ENCODE measurements around the gene OR5B2.
"Not testable (repeated sequence)": the region's sequence is repeated elsewhere in the genome, so short reads cannot be mapped to it uniquely, and the experiment has no call there.

OR5B2 gene

DNA sequence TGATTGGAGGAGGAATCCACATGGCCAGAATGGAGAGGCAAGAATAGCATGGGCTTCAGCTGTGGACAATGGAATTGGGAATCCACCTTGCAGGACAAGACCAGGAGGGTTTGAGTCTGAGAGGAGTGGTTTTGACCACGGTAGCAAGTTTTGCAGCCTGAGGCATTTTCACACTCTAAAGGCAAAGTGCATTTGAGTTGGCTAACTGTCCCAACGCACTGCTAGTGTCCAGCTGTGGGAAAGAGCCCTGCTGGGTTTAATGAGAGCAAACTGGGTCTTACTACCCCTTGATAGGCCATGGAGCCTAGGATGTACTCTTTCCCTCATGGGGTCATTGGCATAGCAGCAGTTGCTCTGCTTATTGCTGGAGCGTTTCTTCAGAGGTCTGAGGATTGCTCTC, at the start of gene OR5B2:
OR5B2 (minus strand) TSS at position 101 of the 400 bp plus-strand sequence. CDS start 4,860 bp downstream, outside the sequence.
- no peak for DNase-seq

DNA sequence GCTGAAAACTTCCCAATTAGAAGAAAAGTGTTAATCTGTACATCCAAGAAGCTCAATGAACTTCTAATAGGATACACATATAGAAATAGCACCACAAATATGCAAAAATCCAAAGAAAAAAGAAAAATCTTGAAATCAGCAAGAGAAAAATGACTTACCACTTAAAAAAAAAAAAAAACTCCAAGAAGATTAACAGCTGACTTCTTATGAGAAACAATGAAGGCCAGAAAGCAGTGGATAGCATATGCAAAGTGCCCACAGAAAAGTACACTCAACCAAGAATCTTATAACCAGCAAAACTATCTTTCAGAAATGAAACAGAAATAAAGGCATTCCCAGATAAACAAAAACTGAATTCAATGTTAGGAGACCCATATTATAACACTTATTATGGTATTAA, 44.0 kb upstream of the OR5B2 start:
- no peak for DNase-seq

DNA sequence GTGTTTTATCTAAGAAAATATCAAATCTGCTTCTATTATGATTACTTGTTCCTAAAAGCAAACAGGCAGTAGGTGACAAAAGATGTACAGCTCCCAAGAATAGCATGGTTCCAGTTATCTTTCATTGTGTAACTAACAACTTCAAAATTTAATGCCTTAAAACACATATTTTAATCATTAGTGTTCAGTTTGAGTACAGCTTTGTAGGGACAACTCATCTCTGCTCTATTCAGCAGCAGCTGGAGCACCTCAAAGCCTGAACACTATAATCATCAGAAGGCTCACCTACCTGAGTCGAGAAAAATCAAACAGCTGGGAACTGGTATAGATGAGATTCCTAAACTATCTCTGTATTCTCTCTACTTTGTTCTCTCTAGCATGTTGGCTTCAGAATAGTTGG, 38.4 kb upstream of the OR5B2 start:
- no peak for DNase-seq

DNA sequence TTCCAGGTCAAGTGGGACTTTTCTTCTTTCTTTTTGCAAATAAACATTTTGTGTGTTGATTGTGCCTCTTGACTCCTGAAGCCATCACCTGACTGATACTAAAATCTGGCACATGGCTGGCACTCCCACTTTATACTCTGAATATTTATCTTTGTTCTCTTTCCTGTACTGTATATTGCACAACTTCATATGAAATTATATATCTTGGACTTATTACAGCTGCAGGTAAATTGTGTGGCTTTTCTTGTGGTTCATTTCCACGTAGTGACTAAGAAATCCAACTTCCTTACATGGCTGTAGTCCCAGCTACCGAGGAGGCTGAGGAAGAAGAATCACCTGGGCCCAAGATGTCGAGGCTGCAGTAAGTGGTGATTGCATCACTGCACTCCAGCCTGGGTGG, 37.8 kb upstream of the OR5B2 start:
- no peak for DNase-seq

DNA sequence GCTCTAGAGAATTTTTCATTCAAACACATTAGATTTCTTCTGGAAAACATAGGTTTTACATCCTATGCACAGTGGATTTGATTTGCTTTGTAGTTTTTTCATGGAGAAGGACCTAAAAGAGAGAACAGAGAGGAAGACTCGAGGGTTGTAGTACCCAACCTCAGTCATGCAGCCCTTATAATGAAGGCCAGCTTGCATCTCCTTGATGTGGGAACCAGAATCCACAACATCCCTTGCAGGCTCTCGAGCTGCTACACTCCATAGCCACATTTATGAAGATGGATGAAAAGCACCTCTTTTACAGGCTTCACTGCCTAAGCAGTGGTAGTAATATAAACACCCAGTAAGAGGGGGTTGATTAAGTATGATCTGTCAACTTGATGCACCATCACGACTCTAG, 23.7 kb upstream of the OR5B2 start:
- DNase-seq, result no peak

- DNase-seq, result no peak
Observed at GRCh38 chr11:58446294-58446693, 18.4 kb upstream of the OR5B2 start.

GRCh38 chr11:58444300-58444699, 16.4 kb upstream of the OR5B2 start:
- no peak for DNase-seq

- DNase-seq, result no peak
Observed at GRCh38 chr11:58442136-58442535, 14.2 kb upstream of the OR5B2 start, which contains the start of gene OR5B12. TSS of gene OR5B12 (minus strand) at chr11:58442236. CDS start at chr11:58440151, 2,085 bp downstream.

DNA sequence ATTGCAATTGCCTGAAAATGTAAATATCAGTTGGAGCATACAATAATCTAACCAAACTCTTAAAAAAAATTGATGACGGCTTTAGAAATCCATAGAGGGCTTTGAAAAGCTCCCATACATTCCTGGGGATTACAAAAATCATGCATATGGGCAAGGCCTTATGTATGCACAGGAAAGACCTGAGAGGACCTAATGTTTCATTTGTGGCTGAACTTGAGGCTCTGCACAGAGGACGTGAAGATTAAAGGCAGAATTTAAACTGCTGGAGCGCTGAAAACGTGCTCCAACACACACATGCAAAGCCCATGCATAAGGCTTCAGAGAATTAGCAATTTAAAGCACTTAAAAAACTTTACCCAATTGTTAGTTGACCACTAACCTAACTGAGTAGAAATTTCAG, 10.6 kb upstream of the OR5B2 start:
- DNase-seq, result no peak

DNA sequence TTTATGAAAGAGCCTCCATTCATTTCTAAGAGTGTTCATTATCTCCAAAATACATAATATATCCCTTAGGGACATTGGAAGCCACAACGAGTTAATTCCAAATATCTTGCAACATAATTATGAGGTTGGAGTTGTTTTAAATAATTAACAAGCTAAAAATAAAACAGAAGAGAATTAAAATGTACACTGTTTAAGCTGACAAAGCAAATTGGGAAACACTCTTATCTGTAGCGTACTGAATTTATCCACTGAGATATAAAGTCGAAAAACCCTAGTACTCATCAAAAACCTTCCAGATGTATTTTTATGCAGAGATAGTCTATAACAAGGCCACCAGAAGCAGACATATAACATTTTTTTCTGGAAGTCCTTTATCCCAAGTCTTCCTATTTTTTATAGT, 6.3 kb upstream of the OR5B2 start:
- DNase-seq, result no peak

DNA sequence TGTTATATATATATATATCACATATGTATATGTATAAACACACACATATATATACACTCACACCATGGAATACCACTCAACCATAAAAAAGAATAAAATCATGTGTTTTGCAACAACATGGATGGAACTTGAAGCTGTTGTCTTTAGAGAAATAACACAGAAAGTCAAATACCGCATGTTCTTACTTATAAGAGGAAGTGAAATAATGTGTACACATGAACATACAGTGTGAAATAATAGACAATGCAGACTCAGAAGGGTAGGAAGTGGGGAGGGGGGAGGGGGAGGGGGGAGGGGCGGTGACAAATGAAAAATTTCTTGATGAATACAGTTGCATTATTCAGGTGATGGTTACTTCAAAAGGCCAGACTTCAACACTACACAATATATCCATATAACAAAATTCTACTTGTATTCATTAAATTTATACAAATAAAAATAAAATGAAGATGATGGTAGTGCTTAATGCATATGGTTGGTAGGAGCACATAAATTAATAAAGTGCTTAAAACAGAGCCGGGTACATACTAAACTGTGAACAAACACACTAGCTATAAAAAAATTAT, 5.8 kb upstream of the OR5B2 start:
- DNase-seq, result no peak

DNA sequence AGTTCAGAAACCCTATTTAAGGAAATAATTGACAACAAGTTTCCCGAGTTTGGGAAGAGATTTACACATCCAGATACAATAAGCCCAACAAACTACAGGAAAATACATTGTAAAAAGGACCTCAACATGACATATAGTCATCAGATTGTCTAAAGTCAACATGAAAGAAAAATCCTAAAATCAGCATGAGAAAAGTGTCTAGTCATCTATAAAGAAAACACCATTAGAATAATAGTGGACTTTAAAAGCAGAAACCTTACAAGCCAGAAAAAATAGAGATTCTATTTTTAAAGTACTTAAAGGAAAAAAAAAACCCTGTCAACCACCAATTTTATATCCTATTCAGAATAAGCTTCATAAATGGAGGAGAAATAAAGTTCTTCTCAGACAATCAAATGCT, 1.4 kb upstream of the OR5B2 start:
- no peak for DNase-seq

GRCh38 chr11:58406774-58407173, 21.1 kb downstream of the OR5B2 start, which contains the start of gene OR5B3:
TSS of gene OR5B3 (minus strand) at chr11:58406874. CDS start at chr11:58403409, 3,465 bp downstream.
- no peak for DNase-seq

GRCh38 chr11:58399622-58400021, 28.3 kb downstream of the OR5B2 start:
- not testable (repeated sequence) for DNase-seq

GRCh38 chr11:58395581-58395980, 32.3 kb downstream of the OR5B2 start:
- DNase-seq, result no peak

GRCh38 chr11:58394195-58394594, 33.7 kb downstream of the OR5B2 start:
- DNase-seq, result no peak

- no peak for DNase-seq
Observed at GRCh38 chr11:58392746-58393145, 35.2 kb downstream of the OR5B2 start.

DNA sequence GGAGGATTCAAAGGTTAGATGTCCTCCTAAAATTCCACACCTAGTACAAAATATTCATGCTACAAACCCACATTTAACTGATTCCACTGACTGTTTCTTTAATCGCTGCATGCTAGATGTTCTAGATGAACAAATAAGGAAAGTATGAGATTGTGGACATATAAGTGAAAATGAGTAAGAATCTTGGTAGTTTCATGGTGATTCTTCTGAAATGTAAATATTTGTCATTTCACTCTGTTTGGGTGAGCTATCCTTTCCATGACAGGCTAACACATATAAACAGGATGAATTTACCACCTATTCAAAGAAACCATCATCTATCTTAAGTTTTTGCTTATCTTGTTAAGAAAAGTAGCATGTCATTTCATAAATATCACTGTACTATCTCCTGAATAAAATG, 36.0 kb downstream of the OR5B2 start:
- no peak for DNase-seq

GRCh38 chr11:58390551-58391063, 37.3 kb downstream of the OR5B2 start:
- no peak for DNase-seq

Data from hypothalamus (tissue), 51 donors.